Endothelial cell (in vitro differentiated cells): ENCODE data around the gene NARF. TPM values are rescaled to one million over a fixed set of nuclear protein-coding genes. Genes with fewer than 3 reads are reported as not detected.

Experiments used
- DNase-seq: peaks from one replicate; pipeline ENCODE4 v3.0.0; 2021; ENCODE audit warnings: low spot score
- H3K27ac Mint-ChIP-seq: one replicate; pipeline ENCODE4 v1.8.0; 2021; ENCODE audit warnings: mixed read lengths, inconsistent platforms; ENCODE audit not compliant: unreplicated experiment
- H3K27me3 Mint-ChIP-seq: one replicate; pipeline ENCODE4 v1.8.0; 2021; ENCODE audit warnings: mild to moderate bottlenecking, moderate library complexity, mixed read lengths, inconsistent platforms; ENCODE audit not compliant: unreplicated experiment
- H3K36me3 Mint-ChIP-seq: one replicate; pipeline ENCODE4 v1.8.0; 2021; ENCODE audit warnings: mild to moderate bottlenecking, low read depth, mixed read lengths, inconsistent platforms; ENCODE audit not compliant: unreplicated experiment
- H3K4me1 Mint-ChIP-seq: one replicate; pipeline ENCODE4 v1.8.0; 2021; ENCODE audit warnings: mild to moderate bottlenecking, mixed read lengths, inconsistent platforms; ENCODE audit not compliant: unreplicated experiment
- H3K4me3 Mint-ChIP-seq: one replicate; pipeline ENCODE4 v1.8.0; 2021; ENCODE audit warnings: mild to moderate bottlenecking, mixed read lengths, inconsistent platforms; ENCODE audit not compliant: unreplicated experiment
- H3K9me3 Mint-ChIP-seq: one replicate; pipeline ENCODE4 v1.8.0; 2021; ENCODE audit warnings: mixed read lengths, inconsistent platforms; ENCODE audit not compliant: unreplicated experiment
- total RNA-seq: library from RNA; stranded (reverse); fragmentation: NEBNext Ultra II Directional; extraction: Animal tissue kit (Norgen Biotek cat#: 25700); gene quantifications from one replicate; pipeline ENCODE4 v1.2.1, GENCODE V29; 2021; ENCODE audit not compliant: unreplicated experiment
- TF ChIP-seq, protein P1 (sequence below): fragments of 200-600 bp; sonication (generic); IDR thresholded peaks from one replicate; pipeline ENCODE4 v1.5.0; 2021; ENCODE audit warnings: antibody characterized with exemption; ENCODE audit not compliant: unreplicated experiment

Gene NARF
- total RNA-seq, 1 donor from 2014 or later = 88.7 TPM

DNA sequence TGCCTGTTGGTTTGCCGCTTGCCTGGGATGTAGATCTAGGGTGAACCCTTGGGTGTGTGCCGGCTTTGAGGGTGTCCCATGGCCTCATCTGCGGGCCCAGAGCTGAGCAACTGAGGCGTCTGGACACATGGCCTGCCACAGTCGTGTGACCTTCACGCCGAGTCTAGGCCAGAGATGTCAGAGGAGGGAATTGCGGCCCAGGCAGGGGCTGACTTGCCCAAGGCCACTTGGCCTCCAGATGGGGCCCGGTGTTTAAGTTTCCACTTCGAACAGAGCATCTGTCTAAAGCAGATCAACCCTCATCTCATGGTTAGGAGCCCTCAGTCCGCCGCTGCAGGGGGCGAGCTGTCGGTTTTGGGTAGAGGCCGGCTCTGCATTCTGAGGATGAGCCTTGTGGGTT lies 33.0 kb downstream of the NARF start:
- Mint-ChIP-seq H3K4me1 (peaks cover 4% of the 10 kb centered on the region), H3K27me3 (peaks cover 17% of the 10 kb centered on the region), H3K27ac (no peak overlapping the region), H3K9me3 (no peaks in the 10 kb centered on the region), H3K36me3 (peaks cover 15% of the 10 kb centered on the region), H3K4me3 (no peak overlapping the region)
- TF ChIP-seq, protein P1, sequence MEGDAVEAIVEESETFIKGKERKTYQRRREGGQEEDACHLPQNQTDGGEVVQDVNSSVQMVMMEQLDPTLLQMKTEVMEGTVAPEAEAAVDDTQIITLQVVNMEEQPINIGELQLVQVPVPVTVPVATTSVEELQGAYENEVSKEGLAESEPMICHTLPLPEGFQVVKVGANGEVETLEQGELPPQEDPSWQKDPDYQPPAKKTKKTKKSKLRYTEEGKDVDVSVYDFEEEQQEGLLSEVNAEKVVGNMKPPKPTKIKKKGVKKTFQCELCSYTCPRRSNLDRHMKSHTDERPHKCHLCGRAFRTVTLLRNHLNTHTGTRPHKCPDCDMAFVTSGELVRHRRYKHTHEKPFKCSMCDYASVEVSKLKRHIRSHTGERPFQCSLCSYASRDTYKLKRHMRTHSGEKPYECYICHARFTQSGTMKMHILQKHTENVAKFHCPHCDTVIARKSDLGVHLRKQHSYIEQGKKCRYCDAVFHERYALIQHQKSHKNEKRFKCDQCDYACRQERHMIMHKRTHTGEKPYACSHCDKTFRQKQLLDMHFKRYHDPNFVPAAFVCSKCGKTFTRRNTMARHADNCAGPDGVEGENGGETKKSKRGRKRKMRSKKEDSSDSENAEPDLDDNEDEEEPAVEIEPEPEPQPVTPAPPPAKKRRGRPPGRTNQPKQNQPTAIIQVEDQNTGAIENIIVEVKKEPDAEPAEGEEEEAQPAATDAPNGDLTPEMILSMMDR = no peak
- no peak for DNase-seq

DNA sequence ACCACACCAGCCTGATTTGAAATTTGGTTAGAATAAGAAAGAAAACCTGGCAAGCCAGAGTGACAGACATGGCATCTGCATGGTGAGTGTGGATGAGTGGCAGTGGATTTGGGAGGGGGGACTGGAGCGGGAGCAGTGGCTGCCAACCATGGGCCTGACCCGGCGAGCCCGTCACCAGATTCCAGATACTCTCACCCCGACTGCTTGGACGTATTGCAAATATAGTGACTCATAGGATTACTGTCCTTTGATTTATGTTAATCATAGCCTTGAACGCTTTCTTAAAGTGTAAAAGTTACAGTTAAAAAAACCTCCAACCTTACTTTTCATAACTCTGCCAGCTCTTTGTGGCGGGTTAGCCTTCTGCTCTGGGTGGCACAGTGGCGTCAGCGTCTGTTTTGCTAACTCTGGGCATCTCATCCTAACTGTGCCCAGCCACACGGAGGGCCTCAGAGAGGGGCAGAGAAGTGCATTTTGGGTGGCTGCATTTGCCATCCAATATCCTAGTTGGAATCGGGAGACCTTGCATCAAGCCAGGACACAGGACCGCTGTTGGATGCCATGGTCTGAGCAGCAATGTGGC lies 34.2 kb downstream of the NARF start:
- no peaks in the 10 kb centered on the region for H3K9me3 Mint-ChIP-seq
- no peak for DNase-seq
- peaks cover 6% of the 10 kb centered on the region for H3K4me1 Mint-ChIP-seq
- no peak overlapping the region for H3K27ac Mint-ChIP-seq
- H3K36me3 Mint-ChIP-seq = peaks cover 7% of the 10 kb centered on the region
- H3K27me3 Mint-ChIP-seq = peaks cover 16% of the 10 kb centered on the region
- TF ChIP-seq, protein P1 = no peak
- no peak overlapping the region for H3K4me3 Mint-ChIP-seq

DNA sequence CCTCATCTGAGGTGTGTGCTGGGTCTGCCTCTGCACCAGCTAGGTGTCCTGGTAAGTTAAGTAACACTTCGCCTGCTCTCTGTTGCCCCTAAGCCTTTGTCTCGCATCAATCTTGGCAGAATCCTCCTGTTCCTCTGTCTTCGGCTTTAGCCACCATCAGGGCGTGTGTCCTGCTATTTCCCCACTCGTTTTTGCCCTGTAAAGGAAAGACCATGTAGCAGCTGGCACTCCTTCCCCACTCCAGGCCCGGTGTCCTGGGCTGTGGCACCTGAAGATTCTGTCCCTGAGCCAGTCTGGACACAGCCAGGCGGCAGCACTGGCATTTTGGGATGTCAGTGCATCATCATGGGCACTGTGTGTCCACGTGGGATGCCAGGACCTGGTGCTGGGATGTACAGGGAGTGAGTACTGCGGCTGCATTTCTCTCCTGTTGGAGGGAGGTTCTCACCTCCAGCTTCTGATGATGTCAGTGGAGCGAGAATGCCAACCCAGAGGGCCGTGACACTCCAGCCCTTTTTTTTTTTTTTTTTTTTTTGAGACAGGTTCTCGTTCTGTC lies 34.8 kb downstream of the NARF start:
- DNase-seq = no peak
- Mint-ChIP-seq H3K4me3 (no peak overlapping the region), H3K27ac (no peak overlapping the region), H3K4me1 (peaks cover 6% of the 10 kb centered on the region), H3K9me3 (no peaks in the 10 kb centered on the region), H3K36me3 (peaks cover 6% of the 10 kb centered on the region), H3K27me3 (peaks cover 21% of the 10 kb centered on the region)
- TF ChIP-seq, protein P1 = no peak

DNA sequence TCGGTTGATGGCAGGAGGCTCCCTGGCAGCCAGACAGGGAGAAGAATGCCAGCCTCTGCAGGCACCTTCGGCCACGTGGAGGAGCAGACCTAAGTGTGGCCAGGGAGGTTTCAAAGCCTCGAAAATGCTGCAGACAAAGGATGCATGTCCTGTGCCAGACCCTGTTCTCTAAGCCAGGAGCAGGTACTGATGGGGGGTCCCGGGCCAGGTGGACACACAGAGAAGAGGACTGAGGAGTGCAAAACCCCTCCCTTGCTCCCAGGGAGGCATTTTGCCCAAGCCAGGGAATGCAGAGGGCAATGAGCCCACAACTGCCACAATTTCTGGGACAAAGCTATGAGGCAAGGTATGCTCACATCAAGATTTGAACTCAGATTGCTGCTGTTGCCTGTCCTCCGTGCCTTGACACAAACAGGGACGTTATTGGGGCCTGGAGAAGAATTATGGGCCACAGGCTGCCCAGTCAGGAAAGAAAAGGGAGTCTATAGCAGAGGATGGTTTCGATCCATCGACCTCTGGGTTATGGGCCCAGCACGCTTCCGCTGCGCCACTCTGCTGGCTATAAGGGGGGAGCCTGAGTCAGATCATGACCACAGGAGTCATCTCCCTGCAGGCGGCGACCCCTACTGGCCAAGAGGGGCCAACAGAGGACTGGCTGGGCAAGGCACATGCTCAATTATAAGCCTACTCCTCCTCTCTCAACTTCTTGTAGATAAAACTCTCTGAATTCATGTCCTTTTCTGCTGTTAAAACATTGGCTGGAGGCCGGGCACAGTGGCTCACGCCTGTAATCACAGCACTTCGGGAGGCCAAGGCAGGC lies 35.9 kb downstream of the NARF start:
- H3K4me1 Mint-ChIP-seq = peaks cover 6% of the 10 kb centered on the region
- H3K9me3 Mint-ChIP-seq = no peaks in the 10 kb centered on the region
- H3K27ac Mint-ChIP-seq = peak overlapping the region; percentile 68
- peaks cover 23% of the 10 kb centered on the region for H3K27me3 Mint-ChIP-seq
- peak; percentile 85 for DNase-seq
- H3K36me3 Mint-ChIP-seq = peaks cover 6% of the 10 kb centered on the region
- TF ChIP-seq, protein P1 = peak; percentile 95
- H3K4me3 Mint-ChIP-seq = peak overlapping the region; percentile 82
